ES-I3 (cell line): ENCODE measurements around the gene ZBTB42.
A peak's percentile ranks its signal among the peaks of the same experiment; 100 is the strongest.

Experiments used
- H3K36me3 ChIP-seq: 2 replicates; pipeline ENCODE4 v1.6.1; 2013; ENCODE audit warnings: mild to moderate bottlenecking, low read length, control low read depth, moderate library complexity; ENCODE audit not compliant: insufficient read depth
- H3K4me1 ChIP-seq: 2 replicates; pipeline ENCODE4 v1.6.1; 2013; ENCODE audit warnings: mild to moderate bottlenecking, control low read depth, low read length; ENCODE audit not compliant: insufficient read depth
- H3K9ac ChIP-seq: 2 replicates; pipeline ENCODE4 v1.6.1; 2013; ENCODE audit warnings: low read depth, mild to moderate bottlenecking, low read length, moderate library complexity
- H3K9me3 ChIP-seq: 2 replicates; pipeline ENCODE4 v1.6.1; 2013; ENCODE audit warnings: mild to moderate bottlenecking, low read length, moderate library complexity; ENCODE audit not compliant: control insufficient read depth, insufficient read depth

Gene ZBTB42

DNA sequence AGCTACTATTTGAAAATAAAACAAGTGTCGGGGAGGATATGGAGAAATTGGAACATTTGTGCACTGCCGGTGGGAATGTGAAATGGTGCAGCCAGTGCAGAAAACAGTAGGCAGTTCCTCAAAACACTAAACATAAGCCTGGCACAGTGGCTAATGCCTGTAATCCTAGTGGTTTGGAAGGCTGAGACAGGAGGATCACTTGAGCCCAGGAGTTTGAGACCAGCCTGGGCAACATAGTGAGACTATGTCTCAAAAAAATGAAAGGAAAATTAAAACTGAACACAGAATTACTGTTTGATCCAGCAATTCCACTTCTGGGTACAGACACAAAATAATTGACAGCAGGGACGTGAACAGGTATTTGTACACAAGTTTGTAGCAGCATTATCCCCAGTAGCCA, 35.4 kb upstream of the ZBTB42 start:
- H3K36me3 ChIP-seq: no peaks in the 10 kb centered on the region; the same call in 1 of the 2 replicates

GRCh38 chr14:104766256-104766862, 34.5 kb upstream of the ZBTB42 start:
- Histone ChIP-seq H3K9me3 (peaks cover 5% of the 10 kb centered on the region; the same call in 1 of the 2 replicates), H3K4me1 (peaks cover 6% of the 10 kb centered on the region; the same call in 1 of the 2 replicates), H3K9ac (peak overlapping the region; percentile 3), H3K36me3 (no peaks in the 10 kb centered on the region; the same call in none of the 2 replicates)

More for the DNA sequence above, 35.4 kb upstream of the ZBTB42 start:
- Histone ChIP-seq H3K4me1 (peaks cover 13% of the 10 kb centered on the region), H3K9ac (no peak overlapping the region), H3K9me3 (no peaks in the 10 kb centered on the region)

- Histone ChIP-seq H3K9ac (peak overlapping the region; percentile 3; the same call in 1 of the 2 replicates), H3K4me1 (peaks cover 5% of the 10 kb centered on the region; the same call in 1 of the 2 replicates), H3K36me3 (peaks cover 3% of the 10 kb centered on the region), H3K9me3 (peaks cover 6% of the 10 kb centered on the region; the same call in 1 of the 2 replicates)
Measured at GRCh38 chr14:104766863-104767633, 33.9 kb upstream of the ZBTB42 start.

- H3K4me1 ChIP-seq: peaks cover 5% of the 10 kb centered on the region; the same call in 1 of the 2 replicates
- peaks cover 3% of the 10 kb centered on the region for H3K36me3 ChIP-seq
- H3K9me3 ChIP-seq: peaks cover 6% of the 10 kb centered on the region; the same call in 1 of the 2 replicates
- no peak overlapping the region for H3K9ac ChIP-seq
Measured at GRCh38 chr14:104767634-104767918, 33.3 kb upstream of the ZBTB42 start.

GRCh38 chr14:104768437-104769323, 32.2 kb upstream of the ZBTB42 start:
- peaks cover 3% of the 10 kb centered on the region for H3K36me3 ChIP-seq
- peaks cover 5% of the 10 kb centered on the region; the same call in 1 of the 2 replicates for H3K4me1 ChIP-seq
- peak overlapping the region; percentile 28 for H3K9ac ChIP-seq
- H3K9me3 ChIP-seq: peaks cover 6% of the 10 kb centered on the region; the same call in 1 of the 2 replicates

- peaks cover 5% of the 10 kb centered on the region; the same call in 1 of the 2 replicates for H3K4me1 ChIP-seq
- H3K36me3 ChIP-seq: peaks cover 3% of the 10 kb centered on the region
- peaks cover 6% of the 10 kb centered on the region; the same call in 1 of the 2 replicates for H3K9me3 ChIP-seq
- H3K9ac ChIP-seq: no peak overlapping the region
Measured at GRCh38 chr14:104769324-104770071, 31.4 kb upstream of the ZBTB42 start.

DNA sequence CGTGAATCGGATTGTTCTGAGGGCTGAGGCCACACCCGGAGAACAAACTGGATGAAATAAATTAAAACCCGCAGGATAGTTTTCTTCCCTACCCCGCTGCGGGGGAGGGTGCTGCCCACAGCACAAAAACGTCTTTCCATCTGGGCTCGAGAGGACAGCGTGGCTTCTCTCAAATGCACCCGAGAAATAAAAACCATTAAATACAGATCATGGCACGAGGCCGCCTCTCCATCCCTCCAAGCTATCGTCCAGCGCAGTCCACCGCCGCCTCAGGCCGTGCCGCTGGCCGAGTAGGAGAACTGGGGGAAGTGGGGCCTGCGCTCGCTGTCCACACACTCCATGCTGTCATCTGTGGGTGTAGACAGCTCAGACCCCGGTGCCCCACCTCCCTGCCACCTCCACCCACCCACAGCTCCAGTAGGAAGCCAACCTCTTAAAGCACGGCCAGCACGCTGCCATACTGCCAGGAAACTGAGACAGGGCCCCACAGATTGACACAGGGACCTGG, 30.8 kb upstream of the ZBTB42 start:
- H3K4me1 ChIP-seq: peaks cover 5% of the 10 kb centered on the region; the same call in 1 of the 2 replicates
- peaks cover 3% of the 10 kb centered on the region for H3K36me3 ChIP-seq

GRCh38 chr14:104770851-104771272, 30.0 kb upstream of the ZBTB42 start:
- H3K9me3 ChIP-seq: peaks cover 6% of the 10 kb centered on the region; the same call in 1 of the 2 replicates
- H3K4me1 ChIP-seq: peaks cover 5% of the 10 kb centered on the region; the same call in 1 of the 2 replicates
- H3K36me3 ChIP-seq: peaks cover 3% of the 10 kb centered on the region
- H3K9ac ChIP-seq: no peak overlapping the region

More for the DNA sequence above, 30.8 kb upstream of the ZBTB42 start:
- Histone ChIP-seq H3K9ac (no peak overlapping the region), H3K9me3 (peaks cover 6% of the 10 kb centered on the region; the same call in 1 of the 2 replicates)

- H3K36me3 ChIP-seq: peaks cover 3% of the 10 kb centered on the region
- H3K9ac ChIP-seq: no peak overlapping the region
- H3K9me3 ChIP-seq: peaks cover 6% of the 10 kb centered on the region; the same call in 1 of the 2 replicates
- H3K4me1 ChIP-seq: peaks cover 5% of the 10 kb centered on the region; the same call in 1 of the 2 replicates
Measured at GRCh38 chr14:104771374-104771773, 29.5 kb upstream of the ZBTB42 start.

DNA sequence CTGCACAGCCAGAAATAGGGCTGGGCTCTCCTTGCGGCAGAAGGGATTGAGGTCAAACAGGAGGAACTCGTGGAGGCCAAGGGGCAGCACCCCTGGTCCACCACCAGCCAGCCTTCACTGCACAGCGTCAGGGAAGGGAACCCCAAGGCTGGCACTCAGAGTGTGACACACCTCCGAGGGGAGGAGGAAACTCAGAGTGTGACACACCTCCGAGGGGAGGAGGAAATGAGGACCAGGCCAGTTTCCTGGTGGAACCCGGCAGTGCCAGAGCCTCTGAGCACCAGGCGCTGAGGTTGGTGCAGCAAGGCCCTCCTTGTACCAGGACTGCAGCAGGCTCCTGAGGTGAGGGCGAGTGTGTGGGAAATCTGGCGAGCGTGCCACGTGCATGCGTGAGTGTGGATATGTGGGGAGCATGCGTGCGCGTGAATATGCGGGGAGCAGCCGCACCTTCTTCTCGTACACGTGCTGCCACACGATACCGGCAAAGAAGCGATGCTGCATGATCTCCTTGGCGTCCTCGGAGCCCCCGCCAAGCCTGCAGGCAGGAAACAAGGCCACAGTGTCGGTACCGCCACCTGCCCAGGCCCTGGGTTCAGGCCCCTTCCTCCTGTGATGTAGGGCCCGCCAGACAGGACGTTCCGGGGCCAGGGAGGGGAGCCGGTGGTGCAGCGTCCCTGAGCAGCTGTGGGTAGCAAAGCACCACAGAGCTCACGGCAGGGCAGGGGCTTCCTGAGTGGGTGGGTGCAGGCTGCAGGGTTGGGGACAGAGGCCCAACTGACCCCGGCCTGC, 28.8 kb upstream of the ZBTB42 start:
- H3K9ac ChIP-seq: no peak overlapping the region
- H3K4me1 ChIP-seq: peaks cover 5% of the 10 kb centered on the region; the same call in 1 of the 2 replicates
- peaks cover 6% of the 10 kb centered on the region; the same call in 1 of the 2 replicates for H3K9me3 ChIP-seq
- peaks cover 3% of the 10 kb centered on the region for H3K36me3 ChIP-seq

- peaks cover 3% of the 10 kb centered on the region for H3K36me3 ChIP-seq
- H3K4me1 ChIP-seq: peaks cover 5% of the 10 kb centered on the region; the same call in 1 of the 2 replicates
- H3K9ac ChIP-seq: no peak overlapping the region
- H3K9me3 ChIP-seq: peaks cover 6% of the 10 kb centered on the region; the same call in 1 of the 2 replicates
Measured at GRCh38 chr14:104772707-104773504, 28.0 kb upstream of the ZBTB42 start.
